RWPE2 (cell line): Measurements from ENCODE around the gene FGF4.

ENCODE experiments used
- ATAC-seq: fragments of 200-7000 bp; cut with Tn5 transposase; 3 replicates; pipeline ENCODE4 v1.9.1; 2021; ENCODE audit warnings: low read depth
- DNase-seq: peaks from one replicate; pipeline ENCODE4 v3.0.0-alpha.2; 2020; ENCODE audit warnings: low spot score
- H3K27ac ChIP-seq: fragments of 450-650 bp; 2 replicates; pipeline ENCODE4 v1.5.1; 2017; ENCODE audit warnings: mild to moderate bottlenecking; ENCODE audit not compliant: poor library complexity, severe bottlenecking
- H3K27me3 ChIP-seq: fragments of 250-450 bp; sonication (Bioruptor Pico); 2 replicates; pipeline ENCODE4 v1.5.1; 2021; ENCODE audit warnings: mild to moderate bottlenecking, moderate library complexity; ENCODE audit not compliant: insufficient read depth, poor library complexity, severe bottlenecking
- H3K36me3 ChIP-seq: fragments of 250-450 bp; sonication (Bioruptor Pico); 2 replicates; pipeline ENCODE4 v1.5.1; 2020; ENCODE audit warnings: low read depth, mild to moderate bottlenecking, moderate library complexity
- H3K4me1 ChIP-seq: fragments of 250-450 bp; sonication (Bioruptor Pico); 2 replicates; pipeline ENCODE4 v1.5.1; 2021; ENCODE audit warnings: mild to moderate bottlenecking, moderate library complexity; ENCODE audit not compliant: insufficient read depth, poor library complexity, severe bottlenecking
- H3K4me3 ChIP-seq: fragments of 250-450 bp; sonication (Bioruptor Pico); 2 replicates; pipeline ENCODE4 v1.5.1; 2021; ENCODE audit warnings: mild to moderate bottlenecking, moderate library complexity; ENCODE audit not compliant: severe bottlenecking
- H3K9me3 ChIP-seq: fragments of 250-450 bp; sonication (Bioruptor Pico); 2 replicates; pipeline ENCODE4 v1.5.1; 2021; ENCODE audit warnings: mild to moderate bottlenecking, moderate library complexity; ENCODE audit not compliant: severe bottlenecking
- CTCF ChIP-seq: fragments of 450-650 bp; IDR thresholded peaks from one replicate; pipeline ENCODE4 v1.5.1; 2017; ENCODE audit warnings: mild to moderate bottlenecking, moderate library complexity; ENCODE audit not compliant: poor library complexity, severe bottlenecking

Gene FGF4

GRCh38 chr11:69745201-69745600 is 29.9 kb downstream of the FGF4 start:
- H3K36me3 ChIP-seq: no peaks in the 10 kb centered on the region
- no peak for ATAC-seq
- TF ChIP-seq CTCF: no peak

GRCh38 chr11:69744435-69744834 is 30.7 kb downstream of the FGF4 start:
- Histone ChIP-seq H3K4me3 (no peak overlapping the region), H3K4me1 (peaks cover 3% of the 10 kb centered on the region), H3K27me3 (no peaks in the 10 kb centered on the region), H3K9me3 (no peaks in the 10 kb centered on the region), H3K27ac (no peak overlapping the region), H3K36me3 (no peaks in the 10 kb centered on the region)
- TF ChIP-seq CTCF: no peak
- peak; percentile 63 for ATAC-seq
- DNase-seq: no peak

More at GRCh38 chr11:69745201-69745600, 29.9 kb downstream of the FGF4 start:
- Histone ChIP-seq H3K4me3 (no peak overlapping the region), H3K27ac (no peak overlapping the region), H3K9me3 (no peaks in the 10 kb centered on the region), H3K4me1 (peaks cover 3% of the 10 kb centered on the region), H3K27me3 (no peaks in the 10 kb centered on the region)
- no peak for DNase-seq

GRCh38 chr11:69734841-69735240 is 40.3 kb downstream of the FGF4 start:
- Histone ChIP-seq H3K9me3 (no peaks in the 10 kb centered on the region), H3K27me3 (no peaks in the 10 kb centered on the region), H3K4me1 (no peaks in the 10 kb centered on the region), H3K4me3 (no peak overlapping the region), H3K27ac (no peak overlapping the region), H3K36me3 (no peaks in the 10 kb centered on the region)
- no peak for ATAC-seq
- TF ChIP-seq CTCF: no peak
- DNase-seq: no peak

- no peak overlapping the region for H3K4me3 ChIP-seq
- no peaks in the 10 kb centered on the region for H3K36me3 ChIP-seq
- DNase-seq (no peak), ATAC-seq (no peak)
- no peaks in the 10 kb centered on the region for H3K4me1 ChIP-seq
- TF ChIP-seq CTCF: no peak
- H3K27me3 ChIP-seq: no peaks in the 10 kb centered on the region
- H3K27ac ChIP-seq: no peak overlapping the region
- H3K9me3 ChIP-seq: no peaks in the 10 kb centered on the region
These were observed 40.8 kb downstream of the FGF4 start for GRCh38 chr11:69734367-69734766.

- H3K27me3 ChIP-seq: no peaks in the 10 kb centered on the region
- H3K36me3 ChIP-seq: no peaks in the 10 kb centered on the region
- TF ChIP-seq CTCF: no peak
- H3K4me3 ChIP-seq: no peak overlapping the region
- H3K9me3 ChIP-seq: no peaks in the 10 kb centered on the region
- no peaks in the 10 kb centered on the region for H3K4me1 ChIP-seq
- no peak for DNase-seq
- H3K27ac ChIP-seq: no peak overlapping the region
- no peak for ATAC-seq
These were observed 42.2 kb downstream of the FGF4 start for GRCh38 chr11:69732910-69733309.
